NCI-H2107 treated with DMSO at 0.1 percent for 48 hours (cell line): Measurements from ENCODE around the gene LINC01488.

Experiments used
- DNase-seq: peaks from one replicate; lab custom pipeline; 2025; ENCODE audit not compliant: unreplicated experiment; lab: John Stamatoyannopoulos, UW

The LINC01488 gene

GRCh38 chr11:69463181-69463994 is 18.1 kb upstream of the LINC01488 start:
- DNase-seq, result no peak

DNA sequence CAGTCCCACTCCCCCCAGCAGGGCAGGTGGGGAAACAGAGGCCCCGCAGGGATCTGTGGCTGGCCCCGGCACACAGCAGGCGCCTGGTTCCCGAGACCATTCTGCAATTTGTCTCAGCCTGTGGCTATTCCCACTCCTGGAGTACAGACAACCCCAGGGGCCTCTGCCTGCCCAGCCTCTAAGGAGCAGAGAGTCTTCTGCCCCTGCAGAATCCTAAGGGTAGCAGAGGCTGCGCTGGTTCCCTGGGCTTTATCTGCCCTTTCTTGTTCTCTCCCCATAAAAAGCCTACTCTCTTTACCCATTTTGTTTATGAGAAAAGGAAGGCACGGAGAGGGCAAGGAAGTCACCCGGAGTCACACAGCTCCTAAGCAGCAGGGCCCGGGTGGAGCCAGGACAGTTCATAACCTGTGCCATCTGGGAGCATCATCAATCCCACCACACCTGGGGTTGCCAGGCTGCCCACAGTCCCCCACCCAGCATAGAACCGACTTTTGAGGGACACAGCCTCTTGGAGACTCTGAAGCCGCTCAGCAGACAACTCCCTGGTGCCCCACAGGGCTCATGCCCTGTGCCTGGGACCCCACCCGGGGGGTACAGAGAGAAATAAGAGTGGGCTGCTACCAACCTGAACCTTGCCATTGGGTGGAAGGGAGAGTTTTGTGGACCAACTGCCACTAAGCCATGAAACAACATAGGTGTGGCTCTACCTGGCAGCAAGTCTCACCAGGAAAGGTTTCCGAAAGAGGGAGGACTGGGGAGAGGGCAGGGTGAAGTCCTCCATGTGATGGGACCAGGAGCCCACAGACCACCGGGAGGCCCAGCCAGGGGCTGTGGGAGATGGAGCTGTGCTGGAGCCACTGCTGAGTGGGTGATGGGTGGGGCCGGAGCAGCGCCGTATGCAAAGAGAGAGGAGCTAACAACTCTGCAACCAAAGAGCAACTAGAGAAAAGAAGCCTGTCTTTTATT is 17.2 kb upstream of the LINC01488 start:
- no peak for DNase-seq

- DNase-seq, result no peak
These were observed 16.0 kb upstream of the LINC01488 start for GRCh38 chr11:69465236-69466000.

DNA sequence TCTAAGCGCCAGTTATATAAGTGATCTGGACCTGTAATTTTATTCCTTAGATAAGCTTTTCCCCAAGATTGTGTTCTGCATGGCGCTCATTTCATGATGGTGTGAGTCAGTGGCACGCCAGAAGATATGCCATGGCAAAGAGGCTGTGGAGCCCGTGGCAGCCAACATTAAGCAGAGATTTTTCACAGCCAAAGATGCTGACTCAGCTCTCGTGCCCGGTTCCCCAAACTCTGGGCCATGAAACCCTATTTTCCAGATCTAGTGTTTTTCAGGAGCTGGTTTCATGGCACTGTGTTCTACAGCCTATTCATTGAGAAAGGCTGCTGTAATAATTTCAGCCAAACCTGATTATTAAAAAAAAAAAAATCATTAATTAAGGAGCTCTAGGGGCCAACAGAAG is 15.4 kb upstream of the LINC01488 start:
- no peak for DNase-seq

DNA sequence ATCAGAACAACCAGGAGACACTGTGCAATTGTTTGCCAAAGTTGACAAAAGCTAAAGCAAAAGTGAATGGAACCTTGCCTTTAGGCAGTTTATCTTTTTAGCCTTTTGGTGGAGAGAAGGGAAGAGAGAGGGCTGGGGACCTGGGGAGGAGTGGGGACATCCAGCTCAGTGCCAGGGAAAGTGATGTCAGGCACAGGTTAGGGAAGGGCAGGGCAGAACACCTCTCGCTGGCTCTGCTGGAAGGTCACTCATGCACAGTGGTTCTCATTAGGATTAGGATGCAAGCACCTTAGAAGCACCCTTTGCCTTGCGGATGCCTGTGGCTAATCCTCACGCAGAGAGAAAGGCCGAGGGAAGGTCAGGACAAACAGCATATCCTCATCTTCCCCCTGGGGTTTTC is 14.3 kb upstream of the LINC01488 start:
- DNase-seq, result no peak

DNA sequence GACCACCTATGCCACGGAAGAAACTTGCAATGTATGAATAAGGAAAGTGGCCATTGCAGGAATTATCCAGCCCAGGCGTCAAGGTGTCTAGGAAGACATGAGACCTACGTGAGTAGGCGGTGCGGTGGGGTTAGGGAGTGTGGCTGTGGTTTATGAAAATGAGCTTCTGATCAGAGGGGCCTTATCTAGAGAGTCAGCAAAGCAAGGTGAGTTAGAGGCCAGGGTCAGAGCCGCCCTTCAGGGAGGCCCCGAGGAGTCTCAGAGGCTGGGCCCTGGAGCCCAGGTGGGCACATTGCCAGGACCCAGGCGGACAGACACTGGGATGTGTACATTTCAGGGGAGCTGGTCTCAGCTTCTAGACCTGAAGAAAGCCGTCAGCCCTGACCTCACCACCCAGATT is 13.8 kb upstream of the LINC01488 start:
- DNase-seq, result no peak

DNA sequence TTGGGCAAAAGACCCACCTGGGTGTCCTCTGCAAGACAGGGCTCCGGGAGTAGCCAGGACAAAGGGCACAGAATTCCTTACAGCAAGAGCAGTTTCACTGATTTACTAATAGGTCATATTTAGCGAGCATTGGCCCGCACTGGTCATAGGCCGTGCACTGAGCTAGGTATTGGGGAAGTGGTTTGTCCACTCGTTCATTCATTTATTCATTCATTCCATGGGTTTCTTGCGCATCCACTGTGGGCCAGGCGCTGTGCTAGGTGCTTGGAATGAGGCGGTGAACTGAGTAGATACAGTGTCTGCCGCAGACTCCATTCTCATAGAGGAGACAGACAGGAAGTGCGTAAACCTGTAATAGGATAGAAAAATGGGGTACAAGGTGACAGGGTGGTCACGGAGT is 13.2 kb upstream of the LINC01488 start:
- DNase-seq, result no peak

GRCh38 chr11:69468911-69469885 is 12.3 kb upstream of the LINC01488 start:
- DNase-seq, result no peak

- DNase-seq, result no peak
These were observed 11.2 kb upstream of the LINC01488 start for GRCh38 chr11:69470301-69470700.

DNA sequence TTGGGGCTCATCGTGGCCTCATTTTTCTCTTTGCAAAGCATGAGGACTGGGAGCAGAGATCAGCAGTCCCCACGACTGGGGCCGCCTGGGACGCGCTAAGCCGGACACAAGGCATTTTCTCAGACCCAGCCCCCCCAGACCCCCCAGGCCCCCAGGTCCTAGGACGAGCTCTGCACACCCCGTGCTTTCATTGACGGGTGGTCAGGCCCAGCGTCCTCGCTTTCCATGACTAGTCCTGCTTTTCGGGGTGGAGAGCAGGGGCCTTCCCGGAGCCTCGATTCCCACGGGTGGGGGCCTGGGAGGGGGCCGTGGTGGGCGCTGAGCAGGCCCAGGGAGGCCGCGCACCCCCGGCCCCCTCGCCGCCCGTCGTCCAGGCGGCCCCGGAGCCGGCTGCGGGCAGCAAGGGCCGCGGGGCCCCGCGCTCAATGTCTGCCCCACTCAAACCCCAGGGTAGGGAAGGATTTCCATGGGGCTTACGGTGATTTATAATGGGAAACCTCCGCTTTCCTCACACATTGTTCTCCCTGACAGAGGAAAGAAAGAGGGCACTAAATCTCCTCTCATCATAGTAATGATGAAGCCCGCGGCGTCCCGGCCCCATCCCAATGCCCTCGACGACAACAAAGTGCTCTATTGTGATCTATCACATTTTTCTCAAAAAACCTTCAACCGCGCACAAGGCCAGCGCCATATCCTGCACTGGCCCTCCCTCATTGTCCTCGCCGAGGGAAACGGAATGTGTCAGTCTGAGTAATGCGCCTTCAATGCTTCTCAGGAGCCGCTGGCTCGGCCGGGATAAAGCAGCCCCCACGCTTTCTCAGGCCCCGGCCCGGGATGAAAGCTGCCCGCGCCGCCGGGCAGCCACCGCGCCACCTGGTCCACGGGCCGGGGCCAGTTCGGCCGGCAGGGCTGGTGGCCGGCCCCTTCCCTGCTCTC is 10.4 kb upstream of the LINC01488 start:
- no peak for DNase-seq

DNA sequence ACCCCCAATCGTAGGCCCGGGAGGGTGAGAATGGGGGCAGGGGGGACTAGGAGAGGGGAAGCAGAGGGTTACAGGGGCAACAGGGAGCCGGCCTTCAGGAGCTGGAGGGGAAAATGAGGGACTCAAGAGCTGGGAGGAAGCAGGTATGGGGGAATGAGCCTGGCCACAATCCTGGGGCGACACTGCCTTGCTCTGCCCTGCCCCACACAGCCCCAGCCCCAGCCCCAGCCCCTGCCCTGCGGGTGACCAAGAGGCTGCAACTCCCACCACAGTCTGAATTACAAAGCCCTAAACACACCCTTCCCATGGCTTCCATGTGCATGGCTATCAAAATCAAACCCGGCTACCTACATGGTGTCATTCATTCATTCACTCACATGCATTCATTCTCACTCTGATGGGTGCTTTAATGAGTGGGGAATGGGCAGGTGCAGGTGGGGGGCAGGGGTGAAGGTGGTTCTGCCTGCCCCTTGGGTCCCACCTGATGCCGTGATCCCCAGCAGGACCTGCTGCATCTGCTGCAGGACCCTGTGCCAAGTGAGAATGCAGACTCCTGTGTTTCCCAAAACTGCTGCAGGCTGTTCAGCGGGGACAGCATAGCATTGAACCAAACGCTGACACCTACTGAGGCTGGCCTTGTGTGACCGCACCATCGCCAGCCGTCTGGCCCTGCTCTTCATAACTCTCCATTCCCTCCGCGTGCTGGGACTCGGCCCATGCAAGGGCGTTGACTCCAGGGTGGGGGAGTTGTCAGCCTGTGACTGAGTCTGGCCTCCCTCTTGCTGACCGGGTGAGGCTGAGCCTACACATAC is 9.5 kb upstream of the LINC01488 start:
- no peak for DNase-seq

DNA sequence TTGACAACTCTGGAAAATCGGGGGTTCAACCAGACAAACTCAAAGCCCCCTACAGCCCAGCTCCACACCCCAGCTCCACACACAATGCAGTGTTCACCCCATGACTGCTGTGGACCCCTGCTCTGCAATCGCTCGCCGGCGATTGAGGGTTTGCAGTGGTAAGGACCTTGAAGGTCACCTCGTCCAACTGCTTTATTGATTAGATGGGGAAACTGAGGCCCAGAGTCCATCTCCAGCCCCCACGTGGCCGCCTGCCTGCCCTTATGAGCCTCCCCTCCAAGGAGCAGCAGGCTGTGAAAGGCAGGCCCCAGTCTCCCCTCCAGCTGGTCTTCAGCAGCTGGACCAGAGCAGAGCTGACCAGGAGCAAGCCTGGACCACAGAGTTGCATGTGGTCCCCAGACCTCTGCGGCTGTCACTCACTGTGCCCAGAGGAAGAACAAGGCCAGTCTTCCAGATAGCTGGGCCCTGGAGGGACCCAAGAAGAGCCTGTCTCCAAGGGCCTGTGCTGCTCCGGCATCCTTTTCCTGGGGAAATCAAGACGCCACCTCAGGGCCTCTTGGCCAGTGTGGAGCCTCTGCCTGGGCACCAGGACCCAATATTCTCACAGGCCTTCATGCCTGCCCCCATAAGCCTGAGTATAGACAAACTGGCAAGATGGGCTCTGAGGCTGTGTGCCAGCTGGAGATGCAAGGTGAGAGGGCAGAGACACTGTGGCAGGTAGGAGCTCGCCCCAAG is 8.8 kb upstream of the LINC01488 start:
- DNase-seq, result no peak

DNA sequence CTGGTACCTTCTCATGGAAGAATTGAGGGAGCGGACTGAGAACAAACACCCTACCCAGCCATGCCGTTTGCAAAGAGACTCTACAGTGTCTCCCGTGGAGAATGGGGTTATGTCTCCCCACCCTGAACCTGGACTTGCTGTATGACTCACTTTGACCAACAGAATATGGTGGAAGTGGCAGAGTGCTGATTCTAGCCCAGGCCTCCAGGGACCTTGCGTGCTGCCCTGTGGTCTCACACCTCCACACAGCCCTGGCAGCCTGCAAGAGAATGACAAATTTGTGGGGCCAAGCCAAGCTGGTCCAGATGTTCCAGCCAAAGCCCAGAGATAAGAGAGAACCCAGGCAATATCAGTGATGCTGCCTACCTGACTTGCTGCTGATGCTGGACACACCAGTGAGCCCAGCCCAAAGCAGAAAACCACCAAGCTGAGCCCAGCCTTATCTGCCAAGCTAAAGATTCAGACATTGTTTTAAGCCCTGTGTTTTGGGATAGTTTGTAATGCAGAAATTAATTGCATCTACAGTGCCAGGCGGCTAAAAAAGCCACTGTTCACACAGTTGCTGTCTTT is 8.1 kb upstream of the LINC01488 start:
- DNase-seq, result no peak

DNA sequence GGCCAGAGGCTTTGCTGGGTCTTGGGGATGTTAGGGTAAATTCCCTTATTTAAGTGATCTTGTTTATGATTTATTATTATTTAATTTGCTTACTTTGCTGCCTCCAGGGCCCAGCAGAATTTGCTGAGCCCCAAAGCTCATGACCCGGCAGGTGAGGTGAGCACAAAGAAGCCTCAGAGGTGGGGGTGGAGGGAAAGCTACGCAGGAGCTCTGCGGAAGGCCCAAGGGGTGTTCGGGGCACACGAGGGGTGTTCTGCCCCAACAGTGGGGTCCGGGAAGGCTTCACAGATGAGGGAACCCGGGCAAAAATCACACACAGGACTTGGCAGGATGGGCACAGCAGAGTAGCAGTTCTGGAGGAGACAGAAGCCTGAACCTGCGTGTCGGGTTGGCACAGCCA is 6.7 kb upstream of the LINC01488 start:
- no peak for DNase-seq

GRCh38 chr11:69475141-69475865 is 6.2 kb upstream of the LINC01488 start:
- DNase-seq, result no peak

DNA sequence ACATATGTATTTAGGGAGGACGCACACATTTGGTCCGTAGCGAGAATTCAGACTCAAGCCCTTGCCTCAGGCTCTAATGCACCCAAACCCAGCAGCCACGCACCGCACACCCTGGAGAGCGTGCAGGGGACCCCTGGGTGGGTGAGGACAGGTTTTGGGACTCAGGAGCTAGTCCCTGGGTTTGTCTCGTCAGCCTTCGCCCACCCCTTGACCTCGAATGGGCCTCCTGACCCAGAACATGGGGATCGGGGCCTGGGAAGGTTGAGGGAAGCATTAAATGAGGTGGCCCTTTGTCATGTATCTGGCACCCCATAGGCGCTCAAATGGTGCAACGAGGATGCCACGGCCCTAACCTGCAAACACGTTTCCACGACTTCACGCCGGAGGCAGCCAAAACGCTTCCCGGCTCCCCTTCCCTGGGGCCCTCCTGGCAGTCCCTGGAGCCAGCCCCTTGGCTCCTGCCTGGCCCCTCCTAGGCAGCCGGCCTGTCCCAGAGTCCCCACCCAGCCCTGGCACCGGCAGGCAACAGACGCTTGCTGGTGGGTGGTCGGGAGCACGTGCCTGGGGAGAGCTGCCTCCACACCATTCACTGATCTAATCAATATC is 5.5 kb upstream of the LINC01488 start:
- DNase-seq, result no peak
